HepG2 (cell line): ENCODE data around the gene DIPK1A. TPM values are rescaled to one million over a fixed set of nuclear protein-coding genes. Genes with fewer than 3 reads are reported as not detected.

ENCODE experiments used
- CCAR2 ChIP-seq: fragments of 200-400 bp; formaldehyde crosslinking; optimal IDR thresholded peaks from 2 replicates; pipeline ENCODE3; 2018; ENCODE audit warnings: low read depth, mild to moderate bottlenecking, low read length, moderate library complexity
- ETV5 ChIP-seq: IDR thresholded peaks from 2 replicates; pipeline ENCODE4 v1.6.1; 2018; ENCODE audit warnings: missing biosample characterization, missing genetic modification reagents, inconsistent platforms, borderline replicate concordance
- KAT2B ChIP-seq: fragments of 150-350 bp; IDR thresholded peaks from 2 replicates; pipeline ENCODE4 v1.6.1; 2014; ENCODE audit warnings: low read depth, low read length, borderline replicate concordance
- KIAA2018 ChIP-seq: sonication (generic); formaldehyde crosslinking; IDR thresholded peaks from 2 replicates; pipeline ENCODE4 v1.5.0; 2020; ENCODE audit warnings: mild to moderate bottlenecking, missing genetic modification reagents, borderline replicate concordance
- RERE ChIP-seq: IDR thresholded peaks from 2 replicates; pipeline ENCODE4 v1.6.1; 2016; ENCODE audit warnings: low read depth, missing genetic modification reagents, missing compliant biosample characterization
- SP5 ChIP-seq: IDR thresholded peaks from 2 replicates; pipeline ENCODE4 v1.6.1; 2016; ENCODE audit warnings: low read depth, borderline replicate concordance
- U2AF1 ChIP-seq: fragments of 200-400 bp; formaldehyde crosslinking; optimal IDR thresholded peaks from 2 replicates; pipeline ENCODE3; 2017; ENCODE audit warnings: mild to moderate bottlenecking, low read depth, low read length
- ZFP36L1 ChIP-seq: sonication (generic); formaldehyde crosslinking; IDR thresholded peaks from 2 replicates; pipeline ENCODE4 v1.8.0; 2022; ENCODE audit warnings: mild to moderate bottlenecking, missing genetic modification reagents, moderate library complexity
- ZIK1 ChIP-seq: sonication (generic); formaldehyde crosslinking; IDR thresholded peaks from 2 replicates; pipeline ENCODE4 v1.5.0; 2020; ENCODE audit warnings: mild to moderate bottlenecking, low read depth, missing genetic modification reagents, borderline replicate concordance
- ZNF598 ChIP-seq: sonication (generic); formaldehyde crosslinking; IDR thresholded peaks from 2 replicates; pipeline ENCODE4 v1.5.1; 2020; ENCODE audit warnings: mild to moderate bottlenecking, missing genetic modification reagents, borderline replicate concordance
- ZNF660 ChIP-seq: sonication (generic); formaldehyde crosslinking; IDR thresholded peaks from 2 replicates; pipeline ENCODE4 v1.5.1; 2020; ENCODE audit warnings: mild to moderate bottlenecking, low read depth, missing genetic modification reagents, borderline replicate concordance
- ZNF7 ChIP-seq: IDR thresholded peaks from 2 replicates; pipeline ENCODE4 v1.6.1; 2016; ENCODE audit warnings: missing biosample characterization, missing genetic modification reagents
- ZNF737 ChIP-seq: sonication (generic); formaldehyde crosslinking; IDR thresholded peaks from 2 replicates; pipeline ENCODE4 v1.5.0; 2020; ENCODE audit warnings: missing genetic modification reagents, mild to moderate bottlenecking, borderline replicate concordance
- polyA plus RNA-seq, 8 experiments: library from polyadenylated mRNA; depleted of rRNA in 3 of 8; stranded (reverse) in 7 of 8; unstranded in 1 of 8; fragments of >200 nt; fragmentation: Illumina TruSeq in 4 of 8; extraction: Trizol in 4 of 8; gene quantifications; 2 replicates each; pipeline versions ENCODE4 v1.2.1 to v1.2.3, GENCODE V29; 2011 to 2016; ENCODE audit warnings: low read depth in 4 of 8, missing spikeins in 1 of 8, mixed read lengths in 1 of 8; ENCODE audit not compliant: insufficient read depth in 1 of 8
- total RNA-seq, 5 experiments: library from RNA; depleted of rRNA; stranded (reverse); fragments of >200 nt; fragmentation: Illumina TruSeq; extraction: Trizol; gene quantifications; 2 replicates each; pipeline ENCODE4 v1.2.3, GENCODE V29; 2016; ENCODE audit warnings: low read depth in 1 of 5
- TF ChIP-seq, protein P1 (sequence below): sonication (generic); formaldehyde crosslinking; IDR thresholded peaks from 2 replicates; pipeline ENCODE4 v1.4.0; 2020; ENCODE audit warnings: mild to moderate bottlenecking, low read depth, missing genetic modification reagents

Gene DIPK1A
- total and polyA plus RNA-seq, 2 of the 13 experiments (the other 11 are each of a cell fraction or from before 2014, with no cell fraction given) = 8.4 TPM

- TF ChIP-seq, protein P1, sequence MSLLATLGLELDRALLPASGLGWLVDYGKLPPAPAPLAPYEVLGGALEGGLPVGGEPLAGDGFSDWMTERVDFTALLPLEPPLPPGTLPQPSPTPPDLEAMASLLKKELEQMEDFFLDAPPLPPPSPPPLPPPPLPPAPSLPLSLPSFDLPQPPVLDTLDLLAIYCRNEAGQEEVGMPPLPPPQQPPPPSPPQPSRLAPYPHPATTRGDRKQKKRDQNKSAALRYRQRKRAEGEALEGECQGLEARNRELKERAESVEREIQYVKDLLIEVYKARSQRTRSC (CRISPR knock-in tag) = peak; percentile 78; the same call in 1 of the 2 replicates
- peak; percentile 9; the same call in 1 of the 2 replicates for TF ChIP-seq ZNF7 (CRISPR knock-in tag)
- peak; percentile 22; the same call in 1 of the 2 replicates for TF ChIP-seq SP5
- TF ChIP-seq ZIK1 (CRISPR knock-in tag) = peak; percentile 63; the same call in 1 of the 2 replicates
- no peak for TF ChIP-seq KIAA2018 (CRISPR knock-in tag)
- peak; percentile 20; the same call in 1 of the 2 replicates for TF ChIP-seq RERE (CRISPR knock-in tag)
- no peak; the same call in 1 of the 2 replicates for TF ChIP-seq ZNF598 (CRISPR knock-in tag)
- TF ChIP-seq ETV5 (CRISPR knock-in tag) = peak; percentile 52; the same call in 1 of the 2 replicates
- TF ChIP-seq CCAR2 = peak; percentile 49
- TF ChIP-seq KAT2B = no peak
- TF ChIP-seq ZNF660 (CRISPR knock-in tag) = no peak
- peak; percentile 93 for TF ChIP-seq ZFP36L1
- TF ChIP-seq U2AF1 = peak; percentile 99
- TF ChIP-seq ZNF737 (CRISPR knock-in tag) = no peak
Measured at GRCh38 chr1:92831762-92832536, 129.3 kb downstream of the DIPK1A start, which contains the start of gene RPL5 (continued).
